H1 (cell line): Measurements from ENCODE around the gene TEAD1. TPM values are rescaled to one million over a fixed set of nuclear protein-coding genes. Genes with fewer than 3 reads are reported as not detected.

Source experiments
- CTCF ChIA-PET: fragments of 300-600 bp; sonication (Branson Sonifier 250); formaldehyde crosslinking; loops from one replicate; lab custom pipeline; 2021; ENCODE audit not compliant: partially characterized antibody; lab: Charles Lee
- POLR2A ChIA-PET: fragments of 300-600 bp; sonication (Branson Sonifier 250); formaldehyde crosslinking; loops from one replicate; lab custom pipeline; 2021; ENCODE audit warnings: inconsistent platforms; ENCODE audit not compliant: partially characterized antibody; lab: Charles Lee
- DNase-seq, 2 experiments: peaks; one replicate each; pipeline versions ENCODE4 v3.0.0 to v3.0.0-alpha.2; 2010 to 2022; ENCODE audit warnings: low spot score in 2 of 2, low read depth in 1 of 2, mixed read lengths in 1 of 2
- FAIRE-seq: peaks from 2 replicates; lab custom pipeline; 2011; peaks lifted over from hg19 to GRCh38; lab: Jason Lieb, UNC
- H2AFZ ChIP-seq: 2 replicates; pipeline ENCODE4 v1.8.1; 2012; ENCODE audit warnings: low read length, inconsistent platforms
- H2AK5ac ChIP-seq: 2 replicates; pipeline ENCODE4 v1.6.1; 2013; ENCODE audit warnings: low read depth, low read length
- H2BK120ac ChIP-seq: replicated peaks from 2 replicates; pipeline ENCODE3; 2013; ENCODE audit warnings: low read depth, low read length, inconsistent platforms
- H2BK12ac ChIP-seq: 2 replicates; pipeline ENCODE4 v1.6.1; 2013; ENCODE audit warnings: low read depth, low read length
- H2BK15ac ChIP-seq: 2 replicates; pipeline ENCODE4 v1.6.1; 2013; ENCODE audit warnings: low read length
- H2BK20ac ChIP-seq: 2 replicates; pipeline ENCODE4 v1.6.1; 2013; ENCODE audit warnings: low read length
- H2BK5ac ChIP-seq: 2 replicates; pipeline ENCODE4 v1.6.1; 2013; ENCODE audit warnings: low read depth, low read length
- H3K14ac ChIP-seq: 2 replicates; pipeline ENCODE4 v1.6.1; 2013; ENCODE audit warnings: inconsistent platforms; ENCODE audit not compliant: insufficient read length
- H3K18ac ChIP-seq: 2 replicates; pipeline ENCODE4 v1.6.1; 2013; ENCODE audit warnings: low read length; ENCODE audit errors: extremely low read depth
- H3K23ac ChIP-seq: 2 replicates; pipeline ENCODE4 v1.6.1; 2013; ENCODE audit warnings: inconsistent platforms; ENCODE audit not compliant: insufficient read length
- H3K23me2 ChIP-seq: 2 replicates; pipeline ENCODE4 v1.6.1; 2013; ENCODE audit warnings: low read depth, low read length
- H3K27ac ChIP-seq: 2 replicates; pipeline ENCODE4 v1.6.1; 2011; ENCODE audit warnings: low read depth, low read length, inconsistent platforms
- H3K27me3 ChIP-seq, 4 experiments: replicated peaks in 1 of 4; 1 replicate in 1 of 4; 2 replicates in 3 of 4; pipeline versions ENCODE4 v1.6.1 to v1.8.1; 2011 to 2013; ENCODE audit warnings: low read length in 3 of 4, mild to moderate bottlenecking in 3 of 4, inconsistent platforms in 2 of 4, mixed read lengths in 2 of 4, moderate library complexity in 1 of 4; ENCODE audit not compliant: control insufficient read depth in 3 of 4, insufficient read depth in 3 of 4; ENCODE audit errors: extremely low read depth in 1 of 4
- H3K36me3 ChIP-seq, 4 experiments: 2 replicates each; pipeline versions ENCODE4 v1.6.1 to v1.8.1; 2011 to 2013; ENCODE audit warnings: mild to moderate bottlenecking in 4 of 4, low read length in 3 of 4, moderate library complexity in 2 of 4, control low read depth in 1 of 4, inconsistent platforms in 1 of 4; ENCODE audit not compliant: insufficient read depth in 4 of 4, control insufficient read depth in 2 of 4
- H3K4ac ChIP-seq: replicated peaks from 2 replicates; pipeline ENCODE3; 2013; ENCODE audit warnings: low read length, low read depth, mixed read lengths, inconsistent platforms; ENCODE audit not compliant: insufficient read length
- H3K4me1 ChIP-seq, 4 experiments: replicated peaks in 1 of 4; 1 replicate in 1 of 4; 2 replicates in 3 of 4; pipeline versions ENCODE4 v1.6.1 to v1.8.1; 2011 to 2013; ENCODE audit warnings: low read length in 3 of 4, inconsistent platforms in 2 of 4, mixed read lengths in 1 of 4; ENCODE audit not compliant: insufficient read depth in 4 of 4, control insufficient read depth in 3 of 4
- H3K4me2 ChIP-seq, 2 experiments: 2 replicates each; pipeline versions ENCODE4 v1.6.1 to v1.8.1; 2011 to 2013; ENCODE audit warnings: low read depth in 2 of 2, low read length in 2 of 2, control low read depth in 1 of 2, inconsistent platforms in 1 of 2, mild to moderate bottlenecking in 1 of 2; ENCODE audit not compliant: insufficient read depth in 1 of 2
- H3K4me3 ChIP-seq, 4 experiments: fragments of 200-600, 300-600 bp in 1 of 4; sonication (generic), shearing (Covaris generic), sonication (Bioruptor Twin) in 1 of 4; 2 replicates each; pipeline versions ENCODE4 v1.5.1 to v1.8.1; 2011 to 2016; ENCODE audit warnings: low read length in 4 of 4, low read depth in 3 of 4, control low read depth in 2 of 4, inconsistent platforms in 2 of 4, mild to moderate bottlenecking in 2 of 4, mixed read lengths in 1 of 4, moderate library complexity in 1 of 4; ENCODE audit not compliant: insufficient read depth in 2 of 4; ENCODE audit errors: extremely low read depth in 1 of 4
- H3K56ac ChIP-seq: replicated peaks from 2 replicates; pipeline ENCODE3; 2013; ENCODE audit warnings: low read depth, mild to moderate bottlenecking, mixed read lengths, low read length, inconsistent platforms; ENCODE audit not compliant: insufficient read length
- H3K79me1 ChIP-seq: 2 replicates; pipeline ENCODE4 v1.6.1; 2013; ENCODE audit warnings: low read depth, low read length, control low read depth
- H3K79me2 ChIP-seq, 2 experiments: 2 replicates each; pipeline versions ENCODE4 v1.6.1 to v1.8.1; 2012 to 2013; ENCODE audit warnings: low read length in 2 of 2, mild to moderate bottlenecking in 2 of 2, inconsistent platforms in 1 of 2; ENCODE audit not compliant: insufficient read depth in 2 of 2, control insufficient read depth in 1 of 2
- H3K9ac ChIP-seq, 4 experiments: replicated peaks in 1 of 4; 1 replicate in 1 of 4; 2 replicates in 3 of 4; pipeline versions ENCODE4 v1.6.1 to v1.8.1; 2011 to 2013; ENCODE audit warnings: low read depth in 3 of 4, low read length in 3 of 4, control low read depth in 2 of 4, mild to moderate bottlenecking in 2 of 4, moderate library complexity in 2 of 4, inconsistent platforms in 1 of 4; ENCODE audit errors: extremely low read depth in 1 of 4
- H3K9me3 ChIP-seq, 2 experiments: 2 replicates each; pipeline versions ENCODE4 v1.6.1 to v1.8.1; 2012 to 2013; ENCODE audit warnings: mild to moderate bottlenecking in 2 of 2, moderate library complexity in 2 of 2, control low read depth in 1 of 2, inconsistent platforms in 1 of 2, low read depth in 1 of 2, low read length in 1 of 2, mixed read lengths in 1 of 2; ENCODE audit not compliant: insufficient read depth in 2 of 2
- H4K20me1 ChIP-seq, 2 experiments: replicated peaks in 1 of 2; 2 replicates each; pipeline versions ENCODE3 to v1.8.1; 2011 to 2013; ENCODE audit warnings: inconsistent platforms in 2 of 2, low read length in 2 of 2, mild to moderate bottlenecking in 1 of 2; ENCODE audit not compliant: insufficient read depth in 2 of 2, control insufficient read depth in 1 of 2
- H4K5ac ChIP-seq: 2 replicates; pipeline ENCODE4 v1.6.1; 2013; ENCODE audit warnings: low read length, low read depth, mixed read lengths, inconsistent platforms; ENCODE audit not compliant: insufficient read length
- H4K8ac ChIP-seq: 2 replicates; pipeline ENCODE4 v1.8.0; 2013; ENCODE audit warnings: mild to moderate bottlenecking, moderate library complexity, low read length, inconsistent platforms; ENCODE audit not compliant: insufficient read depth; ENCODE audit errors: extremely low read depth
- H4K91ac ChIP-seq: replicated peaks from 2 replicates; pipeline ENCODE3; 2013; ENCODE audit warnings: low read length, mixed read lengths, inconsistent platforms; ENCODE audit not compliant: insufficient read length
- CBX8 ChIP-seq: fragments of 300-800, 300-1000 bp; sonication (generic); IDR thresholded peaks from 2 replicates; pipeline ENCODE4 v1.7.1; 2016; ENCODE audit warnings: low read depth, low read length, borderline replicate concordance
- CTCF ChIP-seq, 3 experiments: IDR thresholded peaks; 1 replicate in 2 of 3; 2 replicates in 1 of 3; pipeline versions ENCODE4 v1.5.1 to v1.6.1; 2011; ENCODE audit warnings: low read length in 3 of 3, mild to moderate bottlenecking in 3 of 3, inconsistent platforms in 2 of 3, low read depth in 1 of 3, moderate library complexity in 1 of 3; ENCODE audit not compliant: insufficient read depth in 1 of 3; ENCODE audit errors: control extremely low read depth in 1 of 3
- FOSL1 ChIP-seq: IDR thresholded peaks from 2 replicates; pipeline ENCODE4 v1.6.1; 2011; ENCODE audit warnings: mild to moderate bottlenecking, low read depth, low read length, moderate library complexity; ENCODE audit not compliant: insufficient read depth
- GTF2F1 ChIP-seq: IDR thresholded peaks from 2 replicates; pipeline ENCODE4 v1.6.1; 2012; ENCODE audit warnings: low read depth, low read length, improper control_type of control experiment, borderline replicate concordance
- POLR2A ChIP-seq, 2 experiments: IDR thresholded peaks; 1 replicate in 1 of 2; 2 replicates in 1 of 2; pipeline ENCODE4 v1.6.1; 2011; ENCODE audit warnings: low read depth in 2 of 2, low read length in 2 of 2, mild to moderate bottlenecking in 2 of 2; ENCODE audit errors: control extremely low read depth in 1 of 2
- POLR2AphosphoS5 ChIP-seq: IDR thresholded peaks from 2 replicates; pipeline ENCODE4 v1.6.1; 2011; ENCODE audit warnings: low read depth, low read length
- RBBP5 ChIP-seq: IDR thresholded peaks from 2 replicates; pipeline ENCODE4 v1.7.1; 2012; ENCODE audit warnings: low read depth, mild to moderate bottlenecking, inconsistent platforms, low read length, moderate library complexity, borderline replicate concordance
- RNF2 ChIP-seq: fragments of 200-900, 300-1000 bp; sonication (generic); IDR thresholded peaks from 2 replicates; pipeline ENCODE4 v1.7.1; 2016; ENCODE audit warnings: borderline replicate concordance, low read depth, mild to moderate bottlenecking, antibody characterized with exemption, low read length; ENCODE audit not compliant: poor library complexity, severe bottlenecking; ENCODE audit errors: missing control alignments
- SAP30 ChIP-seq: fragments of 300-600 bp; sonication (generic); IDR thresholded peaks from 2 replicates; pipeline ENCODE4 v1.7.1; 2012; ENCODE audit warnings: low read length, moderate library complexity, mild to moderate bottlenecking, inconsistent platforms; ENCODE audit not compliant: insufficient read depth, insufficient replicate concordance
- SP4 ChIP-seq: IDR thresholded peaks from 2 replicates; pipeline ENCODE4 v1.6.1; 2012; ENCODE audit warnings: low read length, inconsistent platforms
- TAF7 ChIP-seq: optimal IDR thresholded peaks from 2 replicates; pipeline ENCODE3; 2011; ENCODE audit warnings: low read depth, mild to moderate bottlenecking, inconsistent platforms, low read length, moderate library complexity, borderline replicate concordance
- WGBS, 2 experiments: shearing (Covaris generic) in 1 of 2; methylation state at CpG; one replicate each; pipeline versions ENCODE4 v1.1.6 to v1.1.7; 2013 to 2015; ENCODE audit warnings: low lambda C conversion rate in 2 of 2, mixed read lengths in 2 of 2, inconsistent platforms in 1 of 2, low coverage in 1 of 2, missing lambda C conversion rate in 1 of 2; ENCODE audit not compliant: insufficient replicate concordance in 2 of 2, insufficient coverage in 1 of 2, insufficient read length in 1 of 2; ENCODE audit errors: extremely low coverage in 1 of 2, missing lambda C conversion rate in 1 of 2; 5-methylcytosine and 5-hydroxymethylcytosine counted together
- polyA plus RNA-seq, 7 experiments: library from polyadenylated mRNA; depleted of rRNA in 3 of 7; stranded (reverse) in 5 of 7; unstranded in 2 of 7; fragments of >200 nt in 5 of 7; fragments of 200-250 nt in 2 of 7; gene quantifications; 1 replicate in 5 of 7; 2 replicates in 1 of 7; 4 replicates in 1 of 7; pipeline versions ENCODE4 v1.2.1 to v1.2.3, GENCODE V29; 2011 to 2013; ENCODE audit warnings: missing spikeins in 2 of 7, mixed read lengths in 2 of 7
- total RNA-seq: library from RNA; stranded (reverse); fragmentation: NEBNext Ultra II Directional; extraction: Animal tissue kit (Norgen Biotek cat#: 25700); gene quantifications from 2 replicates; pipeline ENCODE4 v1.2.1, GENCODE V29; 2021

Gene TEAD1
- total and polyA plus RNA-seq, 2 of the 8 experiments (the other 6 are each of a cell fraction or from before 2014, with no cell fraction given) = 15.6 to 67.4 TPM

- Histone ChIP-seq H3K4me1 (peaks cover 0 to 12% (median 5%) of the 10 kb centered on the region in 4 experiments; a peak in 6 of 7 replicates), H2BK12ac (no peak overlapping the region), H4K5ac (no peak overlapping the region), H3K9me3 (no peaks in the 10 kb centered on the region), H3K27ac (no peak overlapping the region), H3K18ac (no peak overlapping the region), H3K36me3 (no peaks in the 10 kb centered on the region), H3K4me2 (no peak overlapping the region), H3K14ac (no peak overlapping the region), H2AK5ac (no peak overlapping the region; the same call in 1 of the 2 replicates), H4K91ac (no peak overlapping the region), H3K4me3 (no peak overlapping the region), H3K79me1 (peaks cover 13% of the 10 kb centered on the region), H3K79me2 (peaks cover 0 to 87% of the 10 kb centered on the region in 2 experiments; a peak in 2 of 4 replicates), H3K23ac (no peak overlapping the region), H2BK20ac (no peak overlapping the region), H4K8ac (no peak overlapping the region), H3K56ac (no peak overlapping the region), H2AFZ (no peak overlapping the region), H3K9ac (no peak overlapping the region), H3K4ac (no peak overlapping the region), H2BK120ac (no peak overlapping the region), H2BK15ac (no peak overlapping the region), H2BK5ac (peak overlapping the region; percentile 55), H3K27me3 (no peaks in the 10 kb centered on the region), H3K23me2 (no peaks in the 10 kb centered on the region), H4K20me1 (peaks cover 3 to 5% of the 10 kb centered on the region in 2 experiments)
- POLR2A ChIA-PET = no interaction called here
- DNase-seq (no peak), FAIRE-seq (no peak)
- 76% methylated on average over 2 of the region's 2 CpGs; no CpG with 5 or more reads in 1 of the 2 experiments for WGBS, 2 experiments
- CTCF ChIA-PET = interaction anchor here (0.5 kb wide), 1 partner anchor 466 kb away, joined by 3 read pairs; no protein-coding TSS in a partner anchor
- TF ChIP-seq SP4 (no peak), POLR2A (IDR thresholded peaks at IDR 0.05; ENCODE audit: control extremely low read depth in 1 of 2, low read depth in 2 of 2, low read length in 2 of 2) (no peak), RBBP5 (no peak), TAF7 (no peak), POLR2AphosphoS5 (no peak), GTF2F1 (no peak), RNF2 (no peak), CBX8 (no peak), FOSL1 (no peak), CTCF (IDR thresholded peaks at IDR 0.05; ENCODE audit: control extremely low read depth in 1 of 3, insufficient read depth in 1 of 3, low read depth in 1 of 3, low read length in 3 of 3) (no peak), SAP30 (no peak)
Measured at GRCh38 chr11:12773591-12773990, 99.4 kb downstream of the TEAD1 start.
